AG09319 (cell line): ENCODE results near the gene CDK5RAP3.
"Not testable (repeated sequence)": the region's sequence is repeated elsewhere in the genome, so short reads cannot be mapped to it uniquely, and the experiment has no call there.

Source experiments
- DNase-seq: peaks from one replicate; pipeline ENCODE4 v3.0.0-alpha.2; 2010; ENCODE audit warnings: low read depth; ENCODE audit errors: extremely low read depth
- CTCF ChIP-seq: IDR thresholded peaks from 2 replicates; pipeline ENCODE4 v1.5.1; 2011; ENCODE audit warnings: low read depth, mild to moderate bottlenecking, inconsistent platforms, low read length, moderate library complexity

The CDK5RAP3 gene

DNA sequence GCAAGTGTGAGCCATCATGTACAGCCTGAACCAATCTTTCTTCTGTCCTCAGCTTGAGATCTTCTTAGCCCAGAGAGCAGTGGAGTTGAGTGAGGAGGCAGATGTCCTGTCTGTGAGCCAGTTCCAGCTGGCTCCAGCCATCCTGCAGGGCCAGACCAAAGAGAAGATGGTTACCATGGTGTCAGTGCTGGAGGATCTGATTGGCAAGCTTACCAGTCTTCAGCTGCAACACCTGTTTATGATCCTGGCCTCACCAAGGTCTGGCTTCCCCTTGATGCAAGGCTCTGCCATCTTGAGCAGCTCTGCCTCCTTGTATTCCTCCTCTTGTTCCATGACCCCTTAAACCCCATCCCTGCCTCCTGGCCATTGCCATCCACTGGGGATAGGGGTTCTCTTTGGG is 9.6 kb downstream of the CDK5RAP3 start:
- DNase-seq = no peak

GRCh38 chr17:47981462-47981861 is 10.5 kb downstream of the CDK5RAP3 start:
- no peak for TF ChIP-seq CTCF
- DNase-seq = no peak

More for the DNA sequence above, 9.6 kb downstream of the CDK5RAP3 start:
- TF ChIP-seq CTCF = no peak

DNA sequence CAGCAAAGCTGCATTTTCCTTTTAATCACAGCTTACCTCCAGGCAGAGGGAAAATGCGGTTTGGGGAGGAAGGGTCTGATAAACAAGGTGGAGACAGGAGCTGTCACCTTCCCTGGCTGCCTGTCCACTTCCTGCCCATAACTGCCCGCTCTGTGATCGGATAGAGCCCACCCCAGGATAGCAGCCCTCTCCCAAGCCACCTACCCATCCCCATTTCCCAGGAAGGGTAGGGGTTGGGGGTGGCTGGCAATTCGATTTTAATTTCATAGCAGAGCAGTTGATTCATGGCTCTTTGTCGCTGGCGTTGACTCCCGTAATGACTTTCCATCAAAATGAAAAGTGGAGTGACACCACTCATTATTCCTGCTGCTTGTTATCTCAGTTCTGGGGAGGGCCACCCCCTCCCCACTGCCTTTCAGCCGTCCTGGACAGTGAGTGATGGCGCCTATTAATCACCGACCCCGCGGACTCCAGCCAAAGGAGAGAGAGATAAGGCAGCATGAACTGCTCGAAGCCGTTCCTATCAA is 11.2 kb downstream of the CDK5RAP3 start:
- no peak for TF ChIP-seq CTCF
- no peak for DNase-seq

DNA sequence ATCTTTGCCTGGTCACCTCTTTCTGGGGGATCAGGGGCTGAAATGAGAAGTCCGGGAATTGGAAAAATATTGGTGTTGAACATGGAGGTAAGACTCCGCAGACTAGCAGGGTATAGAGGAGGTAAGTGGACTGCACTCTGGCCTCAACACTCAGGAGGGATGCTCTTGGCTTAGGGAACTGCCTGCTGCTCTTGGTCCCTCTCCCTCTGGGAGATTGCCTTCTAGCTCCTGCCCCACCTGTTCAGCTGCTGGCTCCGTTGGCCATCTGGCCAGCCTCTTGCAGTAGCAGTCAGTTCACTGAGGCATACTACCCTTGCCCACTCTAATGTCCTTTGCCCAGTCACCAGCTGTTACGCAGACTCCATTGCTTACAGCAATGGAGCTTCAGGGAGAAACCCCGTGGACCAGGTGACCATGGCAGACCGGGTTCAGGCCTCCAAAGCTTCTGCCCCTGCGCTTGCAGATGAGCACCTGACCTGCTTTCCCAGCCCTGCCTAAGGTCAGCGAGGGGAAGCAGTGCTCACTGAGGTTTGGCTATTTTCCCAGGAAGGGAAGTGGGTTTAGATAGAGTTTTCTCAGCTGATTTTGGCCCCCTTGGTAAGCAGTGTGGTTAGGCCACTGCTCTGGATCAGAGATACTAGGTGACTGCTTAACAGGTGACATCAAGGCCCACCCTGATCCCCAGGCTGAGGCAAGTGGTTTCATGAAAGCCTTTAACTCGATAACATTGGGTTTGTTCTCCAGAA is 11.9 kb downstream of the CDK5RAP3 start:
- TF ChIP-seq CTCF = no peak
- DNase-seq = no peak

- TF ChIP-seq CTCF = no peak
- no peak for DNase-seq
Observed at GRCh38 chr17:47983492-47984223, 12.7 kb downstream of the CDK5RAP3 start.

DNA sequence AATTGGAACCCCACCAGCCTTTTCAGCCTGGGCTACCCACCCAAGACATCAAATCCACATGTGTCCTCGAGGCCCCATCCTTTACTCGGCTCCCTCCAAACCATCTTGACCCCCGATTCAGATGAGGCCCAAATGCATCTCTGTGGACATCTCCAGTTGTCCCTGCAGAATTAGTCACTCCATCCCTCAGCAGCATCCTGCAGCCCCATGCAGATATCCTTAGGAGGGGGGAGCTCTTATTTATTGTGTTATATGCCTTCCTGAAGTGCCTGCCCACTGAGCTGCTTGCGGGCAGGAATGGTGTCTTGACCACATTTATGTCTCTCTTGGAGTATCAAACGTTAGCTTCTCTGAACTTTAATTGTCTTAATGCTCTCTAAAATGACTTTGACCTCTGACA is 15.6 kb downstream of the CDK5RAP3 start:
- TF ChIP-seq CTCF = no peak
- no peak for DNase-seq

DNA sequence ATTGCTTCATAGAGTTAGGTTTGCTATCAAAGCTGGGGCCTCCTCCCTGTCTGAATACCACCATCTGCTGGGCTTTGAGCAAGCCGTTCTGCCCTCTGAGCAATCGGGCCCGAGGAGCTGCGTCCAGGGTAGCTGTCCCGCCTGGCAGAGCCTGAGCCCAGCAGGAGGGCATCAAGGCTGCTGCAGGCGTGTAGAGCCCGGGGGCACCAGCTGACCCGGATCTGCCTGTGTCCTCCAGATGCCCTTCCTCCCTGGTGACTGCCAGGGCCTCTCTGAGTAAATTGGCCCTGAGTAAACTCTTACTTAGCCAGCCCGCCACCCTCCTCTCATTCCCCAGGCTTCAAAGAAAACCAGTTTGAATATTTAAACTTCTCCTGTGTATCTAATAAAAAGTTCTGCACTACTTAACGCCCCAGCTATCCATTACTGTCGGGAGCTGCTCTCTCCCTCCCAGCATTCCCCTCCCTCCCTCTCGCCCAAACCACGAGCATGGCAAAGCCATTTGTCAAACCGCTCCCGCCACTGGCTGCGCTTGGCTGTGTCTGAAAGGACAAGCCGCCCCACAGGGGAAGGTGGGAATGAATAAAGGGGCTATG is 16.4 kb downstream of the CDK5RAP3 start:
- DNase-seq = no peak
- TF ChIP-seq CTCF = no peak

DNA sequence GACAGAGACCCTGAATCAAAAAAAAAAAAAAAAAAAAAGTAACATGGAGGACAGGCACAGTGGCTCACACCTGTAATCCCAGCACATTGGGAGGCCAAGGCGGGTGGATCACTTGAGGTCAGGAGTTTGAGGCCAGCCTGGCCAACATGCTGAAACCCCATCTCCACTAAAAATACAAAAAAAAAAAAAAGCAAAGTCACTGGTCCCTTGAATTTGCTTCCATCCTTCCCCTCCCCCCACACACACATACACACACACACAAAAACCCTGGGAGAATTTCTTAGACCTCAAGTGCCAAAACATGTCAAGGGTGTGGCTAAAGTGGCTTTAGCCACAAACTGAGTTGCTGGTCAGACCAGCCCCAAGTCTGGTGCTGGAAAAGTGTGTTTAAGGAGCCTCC is 17.5 kb downstream of the CDK5RAP3 start:
- not testable (repeated sequence) for DNase-seq
